ENCODE measurements around the gene CXCL14. TPM values are rescaled to one million over a fixed set of nuclear protein-coding genes. Genes with fewer than 3 reads are reported as not detected.

Gene CXCL14
- total and polyA plus RNA-seq, 2 of the 13 experiments (the other 11 are each of a cell fraction or from before 2014, with no cell fraction given), result not detected

- no peaks in the 10 kb centered on the region for H3K27me3 ChIP-seq (ENCODE audit: control insufficient read depth in 1 of 2, insufficient read depth in 2 of 2, low read length in 2 of 2)
- ATAC-seq (no peak), DNase-seq (ENCODE audit: low spot score) (no peak), FAIRE-seq (no peak)
- 24% methylated on average over 4 of the region's 4 CpGs for WGBS (ENCODE audit: low lambda C conversion rate)
- BruUV-seq (replicated peaks), result no TSS peak
- CTCF ChIA-PET (ENCODE audit: low intra/inter-chr PET ratio, low total read pairs), result no interaction called here
- in situ Hi-C loops (cut with HindIII; ENCODE audit: extremely low pct_ligation_motif_present, low pct_unique_long_range_greater_than_20kb) (no loop called here), intact Hi-C loops (cut with micrococcal nuclease; ENCODE audit: unreplicated experiment) (no loop called here)
- TF ChIP-seq HMG20B (CRISPR knock-in tag; conservative IDR thresholded peaks at IDR 0.05) (no peak), ZNF260 (CRISPR knock-in tag; IDR thresholded peaks at IDR 0.05; ENCODE audit: borderline replicate concordance, low read depth) (no peak), ATF1 (CRISPR knock-in tag; IDR thresholded peaks at IDR 0.05) (no peak), MZF1 (CRISPR knock-in tag; IDR thresholded peaks at IDR 0.05; ENCODE audit: borderline replicate concordance) (no peak), ZNF382 (CRISPR knock-in tag; IDR thresholded peaks at IDR 0.05; ENCODE audit: borderline replicate concordance) (no peak)
- H3K4me1 ChIP-seq (ENCODE audit: insufficient read depth, low read length), result no peaks in the 10 kb centered on the region
- H2AFZ ChIP-seq (ENCODE audit: low read length), result no peak overlapping the region
- no peaks in the 10 kb centered on the region for H3K36me3 ChIP-seq (replicated peaks in 1 of 2; ENCODE audit: control insufficient read depth in 1 of 2, insufficient read depth in 2 of 2, low read length in 2 of 2)
- POLR2A ChIA-PET, result no interaction called here
- no peak overlapping the region for H3K9ac ChIP-seq (ENCODE audit: insufficient read depth, low read depth, low read length)
- no peak overlapping the region for H3K27ac ChIP-seq (ENCODE audit: extremely low read length, insufficient read depth, low read length)
- H4K20me1 ChIP-seq (ENCODE audit: insufficient read depth, low read length), result no peaks in the 10 kb centered on the region
- no peaks in the 10 kb centered on the region for H3K79me2 ChIP-seq (ENCODE audit: insufficient read depth, low read length)
- no peak overlapping the region for H3K4me2 ChIP-seq (ENCODE audit: low read depth, low read length)
- H3K4me3 ChIP-seq (replicated peaks in 1 of 3; ENCODE audit: insufficient read depth in 1 of 3, low read depth in 2 of 3, low read length in 3 of 3), result no peak overlapping the region
- no peaks in the 10 kb centered on the region for H3K9me3 ChIP-seq (ENCODE audit: low read length)
Measured at GRCh38 chr5:135609981-135610380, 31.2 kb upstream of the CXCL14 start.

DNA sequence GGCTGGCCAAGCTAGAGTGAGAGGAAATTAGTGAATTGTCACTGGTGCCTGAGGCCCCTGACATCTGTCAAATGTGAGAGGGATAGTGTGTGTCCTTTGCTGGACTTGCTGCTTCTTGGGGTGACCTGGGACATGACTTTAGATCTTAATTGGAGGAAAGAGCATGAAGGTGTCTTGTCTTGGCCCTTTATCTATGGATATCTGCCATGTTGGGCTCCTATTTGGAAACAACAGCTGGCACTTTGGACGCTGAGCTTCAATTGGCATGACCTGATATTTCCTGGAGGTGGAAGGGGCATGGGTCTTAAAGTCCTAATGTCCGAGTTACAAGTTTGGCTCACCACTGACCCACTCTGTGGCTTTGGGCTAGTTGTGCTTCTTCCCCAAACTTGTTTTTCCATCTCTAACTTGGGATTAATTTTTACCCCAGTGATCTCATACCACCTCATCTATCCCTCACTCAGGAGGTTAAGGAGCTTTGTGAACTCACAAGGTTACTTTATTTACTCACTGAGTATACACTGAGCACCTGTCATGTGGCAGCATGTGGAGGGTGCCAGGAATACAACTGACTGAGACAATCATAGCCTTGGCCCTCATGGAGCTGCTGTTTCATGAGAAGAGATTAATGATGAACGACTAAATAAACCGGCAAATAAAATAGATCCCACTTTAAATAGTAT is 30.1 kb upstream of the CXCL14 start:
- FAIRE-seq (no peak), DNase-seq (ENCODE audit: low spot score) (no peak), ATAC-seq (no peak)
- no peak overlapping the region for H3K4me2 ChIP-seq (ENCODE audit: low read depth, low read length)
- no peak overlapping the region for H2AFZ ChIP-seq (ENCODE audit: low read length)
- H3K36me3 ChIP-seq (replicated peaks in 1 of 2; ENCODE audit: control insufficient read depth in 1 of 2, insufficient read depth in 2 of 2, low read length in 2 of 2), result no peaks in the 10 kb centered on the region
- ChIA-PET POLR2A (no interaction called here), CTCF (ENCODE audit: low intra/inter-chr PET ratio, low total read pairs) (no interaction called here)
- no peaks in the 10 kb centered on the region; a peak in 1 of 5 replicates for H3K27me3 ChIP-seq (ENCODE audit: control insufficient read depth in 1 of 2, insufficient read depth in 2 of 2, low read length in 2 of 2)
- no peak overlapping the region for H3K9ac ChIP-seq (ENCODE audit: insufficient read depth, low read depth, low read length)
- peaks cover 10% of the 10 kb centered on the region; the same call in 1 of the 2 replicates for H3K4me1 ChIP-seq (ENCODE audit: insufficient read depth, low read length)
- 37% methylated on average over 4 of the region's 4 CpGs for WGBS (ENCODE audit: low lambda C conversion rate)
- no TSS peak for BruUV-seq (replicated peaks)
- H3K9me3 ChIP-seq (ENCODE audit: low read length), result no peaks in the 10 kb centered on the region
- no peaks in the 10 kb centered on the region for H3K79me2 ChIP-seq (ENCODE audit: insufficient read depth, low read length)
- no peak overlapping the region for H3K4me3 ChIP-seq (replicated peaks in 1 of 3; ENCODE audit: insufficient read depth in 1 of 3, low read depth in 2 of 3, low read length in 3 of 3)
- no peak overlapping the region for H3K27ac ChIP-seq (ENCODE audit: extremely low read length, insufficient read depth, low read length)
- no peaks in the 10 kb centered on the region for H4K20me1 ChIP-seq (ENCODE audit: insufficient read depth, low read length)
- intact Hi-C loops (cut with micrococcal nuclease; ENCODE audit: unreplicated experiment) (no loop called here), in situ Hi-C loops (cut with HindIII; ENCODE audit: extremely low pct_ligation_motif_present, low pct_unique_long_range_greater_than_20kb) (no loop called here)
- TF ChIP-seq ZNF784 (CRISPR knock-in tag; IDR thresholded peaks at IDR 0.05; ENCODE audit: borderline replicate concordance) (no peak), ARNT2 (CRISPR knock-in tag; IDR thresholded peaks at IDR 0.05; ENCODE audit: low read depth) (no peak), RFX5 (IDR thresholded peaks at IDR 0.05; ENCODE audit: low read depth, low read length) (no peak), NFIC (IDR thresholded peaks at IDR 0.05; ENCODE audit: low read length) (no peak), ZNF496 (CRISPR knock-in tag; IDR thresholded peaks at IDR 0.05; ENCODE audit: insufficient replicate concordance) (no peak), NFYC (CRISPR knock-in tag; IDR thresholded peaks at IDR 0.05) (no peak), HOXA3 (CRISPR knock-in tag; IDR thresholded peaks at IDR 0.05) (no peak), ZNF619 (CRISPR knock-in tag; IDR thresholded peaks at IDR 0.05) (no peak), SP1 (IDR thresholded peaks at IDR 0.05) (no peak), SP1 (CRISPR knock-in tag; IDR thresholded peaks at IDR 0.05) (no peak), SRSF4 (IDR thresholded peaks at IDR 0.05; ENCODE audit: low read depth, low read length, poor library complexity, severe bottlenecking) (no peak)

Data from HepG2 (cell line).